Retinal pigment epithelial cell (primary cell): ENCODE measurements around the gene ASCC1.

Experiments used
- DNase-seq: peaks from one replicate; pipeline ENCODE4 v3.0.0-alpha.2; 2010; ENCODE audit warnings: low read depth
- H3K4me3 ChIP-seq: 2 replicates; pipeline ENCODE4 v1.5.1; 2011; ENCODE audit warnings: mild to moderate bottlenecking, low read length, control low read depth, moderate library complexity
- TF ChIP-seq, protein P1 (sequence below): conservative IDR thresholded peaks from 2 replicates; pipeline ENCODE4 v1.5.1; 2011; ENCODE audit warnings: low read depth, low read length, control low read depth, inconsistent platforms

Gene ASCC1

DNA sequence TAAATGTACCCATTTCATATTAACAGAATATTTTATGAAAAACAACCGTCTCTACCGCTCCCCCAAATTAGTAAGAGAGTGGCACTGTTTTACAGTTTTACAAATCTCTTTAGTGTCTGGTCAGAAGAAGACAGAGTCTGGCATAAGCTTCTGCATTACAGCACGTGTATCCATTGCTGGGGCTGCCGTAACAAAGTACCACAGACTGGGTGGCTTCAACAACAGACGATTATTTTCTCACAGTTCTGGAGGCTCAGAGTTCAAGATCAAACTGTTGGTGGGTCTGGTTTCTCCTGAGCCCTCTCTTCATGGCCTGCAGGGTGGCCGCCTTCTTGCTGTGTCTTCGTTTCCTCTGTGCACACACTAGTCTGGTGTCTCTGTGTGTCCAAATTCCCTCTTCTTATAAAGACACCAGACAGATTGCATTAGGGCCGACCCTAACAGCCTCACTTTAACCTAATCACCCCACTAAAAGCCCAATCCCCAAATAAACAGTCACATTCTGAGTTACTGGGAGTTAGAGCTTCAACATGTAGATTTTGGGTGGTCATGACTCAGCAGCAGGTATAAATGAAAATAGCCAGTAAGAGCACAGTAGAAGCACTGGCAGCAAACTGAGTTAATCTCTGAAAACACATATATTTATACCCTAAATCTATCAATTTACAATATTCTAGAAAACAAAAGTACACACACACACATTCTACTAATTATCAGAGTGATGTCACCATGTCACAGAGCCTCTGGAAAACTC lies 123.7 kb downstream of the ASCC1 start:
- no peak overlapping the region for H3K4me3 ChIP-seq
- no peak for DNase-seq
- TF ChIP-seq, protein P1, sequence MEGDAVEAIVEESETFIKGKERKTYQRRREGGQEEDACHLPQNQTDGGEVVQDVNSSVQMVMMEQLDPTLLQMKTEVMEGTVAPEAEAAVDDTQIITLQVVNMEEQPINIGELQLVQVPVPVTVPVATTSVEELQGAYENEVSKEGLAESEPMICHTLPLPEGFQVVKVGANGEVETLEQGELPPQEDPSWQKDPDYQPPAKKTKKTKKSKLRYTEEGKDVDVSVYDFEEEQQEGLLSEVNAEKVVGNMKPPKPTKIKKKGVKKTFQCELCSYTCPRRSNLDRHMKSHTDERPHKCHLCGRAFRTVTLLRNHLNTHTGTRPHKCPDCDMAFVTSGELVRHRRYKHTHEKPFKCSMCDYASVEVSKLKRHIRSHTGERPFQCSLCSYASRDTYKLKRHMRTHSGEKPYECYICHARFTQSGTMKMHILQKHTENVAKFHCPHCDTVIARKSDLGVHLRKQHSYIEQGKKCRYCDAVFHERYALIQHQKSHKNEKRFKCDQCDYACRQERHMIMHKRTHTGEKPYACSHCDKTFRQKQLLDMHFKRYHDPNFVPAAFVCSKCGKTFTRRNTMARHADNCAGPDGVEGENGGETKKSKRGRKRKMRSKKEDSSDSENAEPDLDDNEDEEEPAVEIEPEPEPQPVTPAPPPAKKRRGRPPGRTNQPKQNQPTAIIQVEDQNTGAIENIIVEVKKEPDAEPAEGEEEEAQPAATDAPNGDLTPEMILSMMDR: no peak

DNA sequence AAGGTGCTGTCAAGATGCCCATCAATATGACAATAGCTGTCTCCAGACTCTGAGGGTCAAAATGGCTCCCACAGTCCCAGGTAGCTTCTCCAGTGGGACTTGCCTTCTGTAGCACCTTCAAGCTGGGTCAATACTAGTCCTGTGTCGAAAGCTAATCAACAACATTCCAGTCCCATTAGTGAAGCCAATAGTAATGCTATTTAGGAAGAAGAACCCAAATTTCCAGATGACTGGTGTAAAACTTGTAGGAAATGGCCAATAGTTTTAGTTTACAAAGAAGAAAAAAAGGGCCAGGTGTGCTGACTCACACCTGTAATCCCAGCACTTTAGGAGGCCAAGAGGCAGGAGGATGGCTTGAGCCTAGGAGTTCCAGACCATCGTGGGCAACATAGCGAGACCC lies 125.8 kb downstream of the ASCC1 start:
- TF ChIP-seq, protein P1: no peak
- no peak overlapping the region for H3K4me3 ChIP-seq
- DNase-seq: no peak

- DNase-seq: no peak
Observed at GRCh38 chr10:72089618-72090017, 126.5 kb downstream of the ASCC1 start.

DNA sequence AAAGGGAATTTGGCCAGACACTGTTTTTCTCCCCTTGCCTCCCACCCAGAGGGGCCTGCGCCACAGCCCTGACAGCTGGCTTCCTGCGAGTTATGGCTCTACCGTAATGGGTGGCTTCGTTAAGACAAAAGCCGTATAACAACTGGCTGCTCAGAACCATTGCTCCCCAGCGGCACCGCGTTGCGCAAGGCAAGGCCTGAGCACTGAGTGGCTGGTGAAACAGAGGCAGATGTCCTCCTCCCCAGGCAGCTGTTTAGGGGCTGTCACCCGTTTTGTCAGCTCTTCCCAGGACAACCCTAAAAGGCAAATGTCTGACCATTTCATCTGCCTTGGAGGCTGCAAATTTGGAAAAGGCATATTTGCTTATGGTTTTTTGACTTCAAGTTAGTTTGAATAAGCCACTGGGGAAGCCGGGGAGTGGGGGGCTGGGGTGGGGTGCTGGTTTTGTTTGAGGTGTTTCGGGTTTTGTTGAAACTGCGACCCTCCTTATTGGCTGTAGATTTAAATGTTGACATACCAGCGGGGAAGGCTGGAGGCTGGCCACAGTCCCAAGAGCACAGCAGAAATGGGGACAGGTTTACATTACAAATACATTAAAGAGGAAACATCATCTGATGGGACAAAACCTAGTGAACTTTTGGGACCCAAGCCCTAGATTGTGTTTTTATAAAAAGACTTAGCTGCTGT lies 127.0 kb downstream of the ASCC1 start:
- no peak overlapping the region for H3K4me3 ChIP-seq
- TF ChIP-seq, protein P1: no peak
- DNase-seq: no peak

More at GRCh38 chr10:72089618-72090017, 126.5 kb downstream of the ASCC1 start:
- TF ChIP-seq, protein P1: no peak
- no peak overlapping the region for H3K4me3 ChIP-seq

- TF ChIP-seq, protein P1: no peak
- H3K4me3 ChIP-seq: peak within 1 kb of the TSS; percentile 38
- DNase-seq: no peak
Observed at GRCh38 chr10:72087969-72088888, 127.8 kb downstream of the ASCC1 start, which contains the start of gene SPOCK2. Gene SPOCK2 (minus strand): TSS chr10:72088551. CDS start chr10:72088328, 223 bp downstream.

GRCh38 chr10:72087392-72087968 lies 128.6 kb downstream of the ASCC1 start:
- no peak for DNase-seq
- TF ChIP-seq, protein P1: no peak
- no peak overlapping the region for H3K4me3 ChIP-seq
